HG03108 (cell line): ENCODE results near the gene SAMD4A.

Experiments used
- ATAC-seq: cut with Tn5 transposase; IDR thresholded peaks from one replicate; pipeline ENCODE4 v1.9.1; 2021; ENCODE audit warnings: moderate library complexity; ENCODE audit not compliant: unreplicated experiment

The SAMD4A gene

DNA sequence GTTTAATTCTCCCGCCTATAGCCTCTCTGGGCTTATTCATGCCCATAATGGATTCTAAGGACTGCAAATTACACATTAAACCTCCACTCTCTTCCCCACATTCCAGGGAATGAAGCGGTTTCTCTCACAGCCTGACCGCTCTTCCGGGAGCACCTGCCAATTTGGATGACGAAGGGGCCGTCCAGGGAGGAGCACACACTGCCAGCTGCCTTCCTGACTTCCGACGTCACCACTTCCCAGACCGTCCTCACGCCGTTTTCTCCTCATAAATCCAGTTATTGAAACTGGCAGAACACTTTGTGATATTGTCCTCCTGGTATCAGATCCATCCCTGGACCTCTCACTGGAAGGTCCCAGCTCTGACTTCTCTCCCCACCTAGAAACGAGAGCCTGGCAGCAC lies 248.1 kb downstream of the SAMD4A start:
- ATAC-seq, result no peak

DNA sequence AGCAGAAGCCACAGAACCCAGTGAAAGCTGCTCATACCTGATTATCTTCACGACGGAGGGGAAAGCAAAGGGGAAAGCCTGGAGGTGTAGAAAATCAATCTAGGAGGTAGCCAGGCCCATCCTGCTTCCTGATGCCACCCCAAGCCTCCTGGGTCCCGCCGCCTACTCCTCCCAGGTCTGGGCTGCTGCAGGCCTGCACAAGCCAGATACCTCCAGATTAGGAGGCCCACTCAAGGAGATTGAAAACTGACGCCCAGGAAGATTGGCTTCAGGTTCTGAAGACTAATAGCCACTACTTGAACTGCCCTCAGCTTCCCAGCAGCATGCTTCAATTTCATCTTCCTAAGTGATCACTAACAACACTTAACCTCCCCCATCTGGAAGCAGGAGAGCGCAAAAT lies 248.6 kb downstream of the SAMD4A start:
- no peak for ATAC-seq

DNA sequence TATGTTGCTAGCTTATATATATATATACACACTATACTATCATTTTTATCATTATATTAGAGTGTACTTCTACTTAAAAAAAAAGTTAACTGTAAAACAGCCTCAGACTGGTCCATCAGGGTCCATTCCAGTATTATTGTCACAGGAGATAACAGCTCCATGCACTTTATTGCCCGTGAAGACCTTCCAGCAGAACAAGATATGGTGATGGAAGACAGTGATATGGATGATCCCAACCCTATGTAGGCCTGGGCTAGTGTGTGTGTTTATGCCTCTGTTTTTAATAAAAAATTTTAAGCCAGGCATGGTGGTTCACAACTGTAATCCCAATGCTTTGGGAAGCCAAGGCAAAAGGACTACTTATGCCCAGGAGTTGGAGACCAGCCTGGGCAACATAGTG lies 249.5 kb downstream of the SAMD4A start:
- no peak for ATAC-seq

- ATAC-seq, result no peak
Observed at GRCh38 chr14:54817506-54817905, 250.6 kb downstream of the SAMD4A start.

GRCh38 chr14:54818201-54819133 lies 251.5 kb downstream of the SAMD4A start:
- no peak for ATAC-seq

- no peak for ATAC-seq
Observed at GRCh38 chr14:54822685-54823084, 255.8 kb downstream of the SAMD4A start.

- ATAC-seq, result no peak
Observed at GRCh38 chr14:54823757-54824549, 257.0 kb downstream of the SAMD4A start.

- ATAC-seq, result no peak
Observed at GRCh38 chr14:54828037-54828436, 261.1 kb downstream of the SAMD4A start.

DNA sequence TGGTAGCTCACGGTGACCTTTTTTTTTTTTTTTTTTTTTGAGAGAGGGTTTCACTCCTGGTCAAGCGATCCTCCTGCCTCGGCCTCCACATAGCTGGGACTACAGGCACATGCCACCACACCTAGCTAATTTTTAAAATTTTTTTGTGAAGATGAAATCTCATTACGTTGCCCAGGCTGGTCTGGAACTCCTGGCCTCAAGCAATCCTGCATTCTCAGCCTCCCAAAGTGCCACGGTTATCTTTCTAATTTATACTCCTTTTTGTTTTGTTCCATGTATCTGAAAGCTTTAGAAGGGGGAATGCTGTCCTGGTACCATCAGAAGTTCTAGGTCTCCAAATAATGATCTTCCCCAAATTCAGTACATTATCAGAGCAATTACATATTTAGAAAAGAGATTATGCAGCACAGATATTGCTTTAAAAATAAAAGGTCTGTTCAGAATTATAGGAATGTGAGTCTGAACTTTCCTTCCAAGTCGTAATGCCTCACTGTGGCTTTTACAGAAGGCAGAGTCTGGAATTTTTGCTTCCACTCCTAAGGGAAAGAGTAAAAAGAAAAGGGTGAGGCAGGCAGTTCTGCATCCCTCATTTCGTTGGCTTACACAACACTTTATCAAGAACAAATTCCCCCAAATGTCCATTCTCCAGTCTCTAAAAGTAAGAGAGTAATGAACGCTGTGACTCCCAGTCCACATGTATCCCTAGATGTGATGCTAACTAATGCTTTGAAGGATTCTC lies 262.7 kb downstream of the SAMD4A start:
- no peak for ATAC-seq

DNA sequence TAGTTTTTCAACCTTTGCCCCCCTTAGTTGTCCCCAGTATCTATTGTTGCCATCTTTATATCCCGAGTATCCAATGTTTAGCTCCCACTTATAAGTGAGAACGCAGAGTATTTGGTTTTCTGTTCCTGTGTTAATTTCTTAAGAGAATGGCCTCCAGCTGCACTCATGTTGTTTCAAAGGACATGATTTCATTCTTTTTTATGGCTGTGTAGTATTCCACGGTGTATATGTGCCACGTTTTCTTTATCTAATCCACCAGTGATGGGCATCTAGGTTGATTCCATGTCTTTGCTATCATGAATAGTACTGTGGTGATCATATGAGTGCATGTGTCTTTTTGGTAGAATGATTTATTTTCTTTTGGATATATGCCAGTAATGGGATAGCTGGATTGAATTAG lies 263.7 kb downstream of the SAMD4A start:
- ATAC-seq, result no peak

DNA sequence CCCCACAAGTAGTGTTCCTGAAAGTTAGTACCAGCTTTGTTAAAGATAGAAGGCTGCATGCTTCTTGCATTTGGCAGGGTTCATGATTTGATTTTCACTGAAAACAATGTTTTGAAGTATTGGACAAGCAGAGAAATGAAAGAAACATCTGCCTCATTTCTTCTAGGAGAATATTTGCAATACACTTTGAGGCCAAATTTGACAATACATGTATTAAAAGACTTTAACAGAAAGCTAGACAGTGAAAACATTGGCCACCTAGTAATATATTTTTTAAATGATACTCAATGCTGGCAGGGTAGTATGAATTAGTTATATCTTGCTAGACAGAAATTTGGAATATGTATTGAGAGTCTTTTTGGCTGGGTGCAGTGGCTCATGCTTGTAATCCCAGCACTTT lies 267.2 kb downstream of the SAMD4A start:
- ATAC-seq, result no peak

DNA sequence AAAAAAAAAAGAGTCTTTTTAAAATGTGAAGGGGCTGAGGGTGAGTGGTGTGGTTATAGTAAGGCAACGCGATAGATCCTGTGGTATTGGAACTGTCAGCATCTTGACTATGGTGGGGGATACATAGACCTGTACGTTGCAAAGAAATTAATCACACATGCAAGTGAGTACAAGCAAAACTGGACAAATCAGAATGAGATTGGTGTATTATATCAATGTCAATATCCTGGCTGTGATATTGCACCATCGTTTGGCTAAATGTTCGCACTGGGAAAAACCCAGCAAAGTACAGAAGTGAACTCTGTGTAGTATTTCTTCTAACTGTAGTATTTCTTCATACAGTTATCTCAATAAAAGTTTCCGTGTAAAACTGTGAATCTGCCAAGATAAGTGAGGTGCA lies 267.8 kb downstream of the SAMD4A start:
- ATAC-seq, result no peak

- ATAC-seq, result no peak
Observed at GRCh38 chr14:54836231-54836630, 269.3 kb downstream of the SAMD4A start.

DNA sequence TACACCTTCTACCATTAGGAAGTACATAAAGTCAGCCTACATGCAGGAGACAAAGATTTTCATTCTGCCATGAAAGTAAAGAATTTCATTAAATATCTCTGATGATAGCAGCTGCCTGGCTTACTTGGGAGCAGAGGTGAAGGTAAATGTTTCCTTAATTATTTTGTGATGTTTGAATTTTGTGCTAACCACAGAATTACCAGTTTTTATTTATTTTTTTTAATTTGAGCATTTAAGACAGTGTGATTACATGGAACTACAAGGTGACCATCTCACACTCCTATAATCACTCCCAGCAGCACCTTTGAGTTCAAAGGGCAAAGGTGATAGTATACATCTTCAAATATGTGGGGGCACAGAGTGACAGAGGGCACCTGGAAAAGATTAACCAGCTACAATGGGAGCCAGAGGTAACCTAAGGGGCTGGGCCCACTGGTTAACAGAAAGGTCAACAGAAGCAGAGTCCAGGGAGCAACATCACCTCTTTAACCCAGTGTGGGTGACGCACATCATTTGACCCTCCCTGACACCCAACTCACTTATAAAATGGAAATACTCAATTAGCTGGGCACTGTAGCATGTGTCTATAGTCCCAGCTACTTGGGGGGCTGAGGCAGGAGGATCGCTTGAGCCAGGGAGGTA lies 270.7 kb downstream of the SAMD4A start:
- ATAC-seq, result no peak

GRCh38 chr14:54838931-54839512 lies 272.1 kb downstream of the SAMD4A start:
- no peak for ATAC-seq

- ATAC-seq, result no peak
Observed at GRCh38 chr14:54839701-54840119, 272.8 kb downstream of the SAMD4A start.

GRCh38 chr14:54840336-54840735 lies 273.4 kb downstream of the SAMD4A start:
- no peak for ATAC-seq

DNA sequence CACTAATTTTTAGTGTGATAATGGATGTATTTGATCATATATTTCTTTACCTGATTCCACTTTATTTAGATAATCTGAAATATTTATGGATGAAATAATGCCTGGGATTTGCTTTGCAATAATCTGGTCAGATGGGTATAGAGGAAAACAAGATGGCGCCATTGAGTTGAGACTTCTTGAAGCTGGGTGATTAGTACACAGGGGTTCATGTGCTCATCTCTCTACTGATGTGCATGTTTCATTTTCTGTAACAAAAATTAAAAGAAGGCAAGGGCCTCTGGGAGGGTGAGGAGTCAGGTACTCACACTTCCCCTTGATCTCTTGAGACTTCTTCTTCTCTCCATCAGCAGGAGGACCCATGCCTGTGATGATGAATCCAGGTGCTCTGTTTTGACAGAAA lies 273.9 kb downstream of the SAMD4A start:
- no peak for ATAC-seq
